Spleen (tissue), 7 donors: ENCODE measurements around the gene SLCO4A1.

Source experiments
- POLR2A ChIP-seq, 3 donors: fragments of 450-650 bp; IDR thresholded peaks; one replicate each; pipeline ENCODE4 v1.5.1; 2017; ENCODE audit warnings: antibody characterized with exemption in 3 of 3, mild to moderate bottlenecking in 1 of 3
- POLR2AphosphoS5 ChIP-seq, 3 donors: sonication (generic); formaldehyde crosslinking; IDR thresholded peaks; one replicate each; pipeline ENCODE4 v1.5.1; 2017; ENCODE audit warnings: antibody characterized with exemption in 3 of 3
- TF ChIP-seq, protein P1 (sequence below), 11 experiments: fragments of 200-600 bp in 7 of 11; fragments of 450-650 bp in 4 of 11; sonication (generic) in 4 of 11; IDR thresholded peaks in 8 of 11; conservative IDR thresholded peaks in 3 of 11; 1 replicate in 7 of 11; 2 replicates in 4 of 11; pipeline versions ENCODE4 v1.4.0 to v1.8.0; 2016 to 2021; ENCODE audit warnings: antibody characterized with exemption in 11 of 11, inconsistent platforms in 4 of 11, mild to moderate bottlenecking in 1 of 11
- donor health status: DM: no; HTN: no; CAD: no; lungs with moderate emphysema.
- donor health status: DM: no; HTN: no; CAD: no.
- donor health status: DM: no; HTN: no; CAD: no.

DNA sequence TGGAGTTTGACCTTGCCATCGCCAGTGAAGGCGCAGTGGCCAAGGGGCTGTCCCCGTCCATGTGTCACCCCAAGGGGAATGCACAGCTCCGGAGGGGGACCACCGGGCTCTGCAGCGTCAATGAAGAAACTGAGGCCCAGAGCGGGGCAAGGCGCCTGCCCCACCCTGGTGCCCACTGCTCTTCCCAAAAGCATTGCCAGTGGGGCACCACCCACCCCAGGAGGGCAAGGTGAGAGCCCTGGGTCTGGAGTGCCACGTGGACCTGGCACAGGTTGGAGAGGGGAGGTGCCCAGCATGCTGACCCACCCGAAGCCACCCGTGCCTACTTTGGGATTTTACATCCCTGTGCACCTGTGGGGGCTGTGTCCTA, 74.6 kb downstream of the SLCO4A1 start:
- TF ChIP-seq, protein P1, sequence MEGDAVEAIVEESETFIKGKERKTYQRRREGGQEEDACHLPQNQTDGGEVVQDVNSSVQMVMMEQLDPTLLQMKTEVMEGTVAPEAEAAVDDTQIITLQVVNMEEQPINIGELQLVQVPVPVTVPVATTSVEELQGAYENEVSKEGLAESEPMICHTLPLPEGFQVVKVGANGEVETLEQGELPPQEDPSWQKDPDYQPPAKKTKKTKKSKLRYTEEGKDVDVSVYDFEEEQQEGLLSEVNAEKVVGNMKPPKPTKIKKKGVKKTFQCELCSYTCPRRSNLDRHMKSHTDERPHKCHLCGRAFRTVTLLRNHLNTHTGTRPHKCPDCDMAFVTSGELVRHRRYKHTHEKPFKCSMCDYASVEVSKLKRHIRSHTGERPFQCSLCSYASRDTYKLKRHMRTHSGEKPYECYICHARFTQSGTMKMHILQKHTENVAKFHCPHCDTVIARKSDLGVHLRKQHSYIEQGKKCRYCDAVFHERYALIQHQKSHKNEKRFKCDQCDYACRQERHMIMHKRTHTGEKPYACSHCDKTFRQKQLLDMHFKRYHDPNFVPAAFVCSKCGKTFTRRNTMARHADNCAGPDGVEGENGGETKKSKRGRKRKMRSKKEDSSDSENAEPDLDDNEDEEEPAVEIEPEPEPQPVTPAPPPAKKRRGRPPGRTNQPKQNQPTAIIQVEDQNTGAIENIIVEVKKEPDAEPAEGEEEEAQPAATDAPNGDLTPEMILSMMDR (IDR thresholded peaks at IDR 0.05 in 8 of 11, conservative IDR thresholded peaks at IDR 0.05 in 3 of 11) = no peak
- TF ChIP-seq POLR2A (IDR thresholded peaks at IDR 0.05) (no peak), POLR2AphosphoS5 (IDR thresholded peaks at IDR 0.05) (no peak)
